Subcutaneous preadipocyte (primary cell): Measurements from ENCODE around the gene AKNA. TPM values are rescaled to one million over a fixed set of nuclear protein-coding genes. Genes with fewer than 3 reads are reported as not detected.

Experiments used
- total RNA-seq: library from RNA; depleted of rRNA; stranded (reverse); fragments of >200 nt; gene quantifications from 2 replicates; pipeline ENCODE4 v1.2.3, GENCODE V29; 2012

AKNA gene, protein sequence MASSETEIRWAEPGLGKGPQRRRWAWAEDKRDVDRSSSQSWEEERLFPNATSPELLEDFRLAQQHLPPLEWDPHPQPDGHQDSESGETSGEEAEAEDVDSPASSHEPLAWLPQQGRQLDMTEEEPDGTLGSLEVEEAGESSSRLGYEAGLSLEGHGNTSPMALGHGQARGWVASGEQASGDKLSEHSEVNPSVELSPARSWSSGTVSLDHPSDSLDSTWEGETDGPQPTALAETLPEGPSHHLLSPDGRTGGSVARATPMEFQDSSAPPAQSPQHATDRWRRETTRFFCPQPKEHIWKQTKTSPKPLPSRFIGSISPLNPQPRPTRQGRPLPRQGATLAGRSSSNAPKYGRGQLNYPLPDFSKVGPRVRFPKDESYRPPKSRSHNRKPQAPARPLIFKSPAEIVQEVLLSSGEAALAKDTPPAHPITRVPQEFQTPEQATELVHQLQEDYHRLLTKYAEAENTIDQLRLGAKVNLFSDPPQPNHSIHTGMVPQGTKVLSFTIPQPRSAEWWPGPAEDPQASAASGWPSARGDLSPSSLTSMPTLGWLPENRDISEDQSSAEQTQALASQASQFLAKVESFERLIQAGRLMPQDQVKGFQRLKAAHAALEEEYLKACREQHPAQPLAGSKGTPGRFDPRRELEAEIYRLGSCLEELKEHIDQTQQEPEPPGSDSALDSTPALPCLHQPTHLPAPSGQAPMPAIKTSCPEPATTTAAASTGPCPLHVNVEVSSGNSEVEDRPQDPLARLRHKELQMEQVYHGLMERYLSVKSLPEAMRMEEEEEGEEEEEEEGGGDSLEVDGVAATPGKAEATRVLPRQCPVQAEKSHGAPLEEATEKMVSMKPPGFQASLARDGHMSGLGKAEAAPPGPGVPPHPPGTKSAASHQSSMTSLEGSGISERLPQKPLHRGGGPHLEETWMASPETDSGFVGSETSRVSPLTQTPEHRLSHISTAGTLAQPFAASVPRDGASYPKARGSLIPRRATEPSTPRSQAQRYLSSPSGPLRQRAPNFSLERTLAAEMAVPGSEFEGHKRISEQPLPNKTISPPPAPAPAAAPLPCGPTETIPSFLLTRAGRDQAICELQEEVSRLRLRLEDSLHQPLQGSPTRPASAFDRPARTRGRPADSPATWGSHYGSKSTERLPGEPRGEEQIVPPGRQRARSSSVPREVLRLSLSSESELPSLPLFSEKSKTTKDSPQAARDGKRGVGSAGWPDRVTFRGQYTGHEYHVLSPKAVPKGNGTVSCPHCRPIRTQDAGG (N-terminal part only)
- total RNA-seq, result 4.8 and 6.8 TPM in 2 replicates

DNA sequence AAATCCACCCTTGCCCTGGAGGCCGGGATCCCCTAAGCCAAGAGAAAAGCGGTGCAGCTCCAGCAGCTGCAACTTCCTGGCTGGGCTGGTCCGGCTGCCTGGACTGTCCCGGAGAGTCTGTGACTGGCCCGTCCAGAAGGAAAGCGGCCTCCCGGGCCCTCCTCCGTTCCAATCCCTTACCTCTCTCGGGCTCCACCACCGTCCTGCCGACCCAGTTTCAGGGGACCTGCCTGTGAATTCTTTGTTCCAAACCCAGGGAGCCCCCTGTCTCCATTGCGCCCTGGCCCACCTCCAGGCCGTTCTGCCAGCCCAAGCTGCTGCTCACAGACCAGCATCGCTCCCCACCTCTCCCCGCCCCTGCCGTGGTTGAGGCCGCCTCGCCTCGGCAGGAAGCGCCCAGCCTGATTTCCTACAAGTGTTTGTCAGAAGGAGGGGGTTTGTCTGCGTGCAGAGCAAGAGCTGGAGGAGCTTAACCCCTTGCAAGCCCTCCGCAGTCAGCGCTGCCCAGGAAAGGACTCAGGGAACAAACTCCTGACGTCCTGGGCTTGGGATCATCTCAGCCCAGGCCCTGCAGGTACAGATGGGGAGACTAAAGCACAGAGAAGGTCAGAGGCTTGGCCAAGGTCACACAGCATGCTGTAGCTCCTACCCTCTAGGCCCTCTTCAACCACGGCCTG is at the start of gene AKNA:
AKNA (minus strand) TSS at position 303 of the 677 bp plus-strand sequence. CDS start 6,649 bp downstream, outside the sequence.

DNA sequence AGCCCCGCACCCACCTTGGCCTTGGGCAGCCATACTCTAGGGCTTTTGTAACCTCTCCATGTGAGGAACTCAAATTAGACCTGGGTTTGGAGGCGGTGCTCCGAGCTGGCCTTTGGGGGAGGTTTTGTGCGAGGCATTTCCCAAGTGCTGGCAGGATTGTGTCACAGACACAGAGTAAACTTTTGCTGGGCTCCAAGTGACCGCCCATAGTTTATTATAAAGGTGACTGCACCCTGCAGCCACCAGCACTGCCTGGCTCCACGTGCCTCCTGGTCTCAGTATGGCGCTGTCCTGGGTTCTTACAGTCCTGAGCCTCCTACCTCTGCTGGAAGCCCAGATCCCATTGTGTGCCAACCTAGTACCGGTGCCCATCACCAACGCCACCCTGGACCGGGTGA is 58.2 kb downstream of the AKNA start, which contains the start of gene ORM2:
ORM2 (plus strand) TSS at position 245 of the 398 bp plus-strand sequence; CDS start at position 281, 36 bp downstream.

DNA sequence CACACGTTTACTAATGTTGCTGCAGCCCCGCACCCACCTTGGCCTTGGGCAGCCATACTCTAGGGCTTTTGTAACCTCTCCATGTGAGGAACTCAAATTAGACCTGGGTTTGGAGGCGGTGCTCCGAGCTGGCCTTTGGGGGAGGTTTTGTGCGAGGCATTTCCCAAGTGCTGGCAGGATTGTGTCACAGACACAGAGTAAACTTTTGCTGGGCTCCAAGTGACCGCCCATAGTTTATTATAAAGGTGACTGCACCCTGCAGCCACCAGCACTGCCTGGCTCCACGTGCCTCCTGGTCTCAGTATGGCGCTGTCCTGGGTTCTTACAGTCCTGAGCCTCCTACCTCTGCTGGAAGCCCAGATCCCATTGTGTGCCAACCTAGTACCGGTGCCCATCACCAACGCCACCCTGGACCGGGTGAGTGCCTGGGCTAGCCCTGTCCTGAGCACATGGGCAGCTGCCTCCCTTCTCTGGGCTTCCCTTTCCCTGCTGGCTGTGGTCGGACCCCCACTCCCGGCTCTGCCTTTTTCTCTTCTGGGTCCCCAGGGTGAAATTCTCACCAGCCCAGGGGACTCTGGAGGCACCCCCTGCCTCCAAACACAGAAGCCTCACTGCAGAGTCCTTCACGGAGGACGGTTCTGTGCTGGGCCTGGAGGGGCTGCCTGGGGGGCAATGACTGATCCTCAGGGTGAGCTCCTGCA is 64.8 kb downstream of the AKNA start, which contains the start of gene ORM1:
ORM1 (plus strand) TSS at position 268 of the 701 bp plus-strand sequence; CDS start at position 304, 36 bp downstream.

Other genes starting within 250 kb of the AKNA start
- 3.3 and 5.9 TPM in 2 replicates for gene COL27A1, start 232.4 kb downstream of the AKNA start, total RNA-seq
- gene ORM1, start 64.9 kb downstream of the AKNA start, total RNA-seq, result not detected in 2 replicates
- not detected in 2 replicates for gene ORM2, start 58.1 kb downstream of the AKNA start, total RNA-seq
- 0.73 and 0.78 TPM in 2 replicates for gene WHRN, start 117.5 kb upstream of the AKNA start, total RNA-seq
- gene ATP6V1G1, start 199.8 kb upstream of the AKNA start, total RNA-seq, result 46.7 and 74.2 TPM in 2 replicates
- gene TMEM268, start 223.3 kb upstream of the AKNA start, total RNA-seq, result 2.6 and 4.7 TPM in 2 replicates